ENCODE data around the gene PELO.
"Not testable (repeated sequence)": the region's sequence is repeated elsewhere in the genome, so short reads cannot be mapped to it uniquely, and the experiment has no call there.

Gene PELO

GRCh38 chr5:52787600-52788504 lies at the start of gene PELO, which contains the start of gene ITGA1:
TSS of gene PELO (plus strand) at chr5:52787916. CDS start at chr5:52800395, 12,479 bp downstream.
TSS of gene ITGA1 (plus strand) at chr5:52787916. CDS start at chr5:52788354, 438 bp downstream.
- DNase-seq = peak; percentile 79

GRCh38 chr5:52738095-52738506 lies 49.6 kb upstream of the PELO start:
- no peak for DNase-seq

GRCh38 chr5:52740007-52740406 lies 47.7 kb upstream of the PELO start:
- no peak for DNase-seq

- no peak for DNase-seq
Measured at GRCh38 chr5:52743012-52743411, 44.7 kb upstream of the PELO start.

- DNase-seq = no peak
Measured at GRCh38 chr5:52743529-52743928, 44.2 kb upstream of the PELO start.

GRCh38 chr5:52743970-52744369 lies 43.7 kb upstream of the PELO start:
- no peak for DNase-seq

- not testable (repeated sequence) for DNase-seq
Measured at GRCh38 chr5:52744867-52745458, 42.8 kb upstream of the PELO start.

GRCh38 chr5:52746539-52746938 lies 41.2 kb upstream of the PELO start:
- no peak for DNase-seq

GRCh38 chr5:52748590-52748989 lies 39.1 kb upstream of the PELO start:
- DNase-seq = no peak

GRCh38 chr5:52749666-52750065 lies 38.0 kb upstream of the PELO start:
- DNase-seq = no peak

- DNase-seq = no peak
Measured at GRCh38 chr5:52751137-52751536, 36.6 kb upstream of the PELO start.

- no peak for DNase-seq
Measured at GRCh38 chr5:52754051-52754450, 33.7 kb upstream of the PELO start.

- no peak for DNase-seq
Measured at GRCh38 chr5:52757527-52757926, 30.2 kb upstream of the PELO start.

- DNase-seq = no peak
Measured at GRCh38 chr5:52758014-52758413, 29.7 kb upstream of the PELO start.

- DNase-seq = no peak
Measured at GRCh38 chr5:52759331-52759730, 28.4 kb upstream of the PELO start.

- no peak for DNase-seq
Measured at GRCh38 chr5:52760695-52761366, 26.9 kb upstream of the PELO start.

- no peak for DNase-seq
Measured at GRCh38 chr5:52767217-52767743, 20.4 kb upstream of the PELO start.

- DNase-seq = no peak
Measured at GRCh38 chr5:52767766-52768480, 19.8 kb upstream of the PELO start.

GRCh38 chr5:52769061-52769460 lies 18.7 kb upstream of the PELO start:
- DNase-seq = no peak

GRCh38 chr5:52770287-52770939 lies 17.3 kb upstream of the PELO start:
- DNase-seq = no peak

- DNase-seq = no peak
Measured at GRCh38 chr5:52771343-52772039, 16.2 kb upstream of the PELO start.

Data from left hindlimb (tissue), 1 donor.